Kidney tubule cell (primary cell): ENCODE data around the gene EXOC6B.

Experiments used
- DNase-seq: peaks from one replicate; pipeline ENCODE4 v3.0.0-alpha.2; 2018; ENCODE audit warnings: low spot score

Gene EXOC6B

DNA sequence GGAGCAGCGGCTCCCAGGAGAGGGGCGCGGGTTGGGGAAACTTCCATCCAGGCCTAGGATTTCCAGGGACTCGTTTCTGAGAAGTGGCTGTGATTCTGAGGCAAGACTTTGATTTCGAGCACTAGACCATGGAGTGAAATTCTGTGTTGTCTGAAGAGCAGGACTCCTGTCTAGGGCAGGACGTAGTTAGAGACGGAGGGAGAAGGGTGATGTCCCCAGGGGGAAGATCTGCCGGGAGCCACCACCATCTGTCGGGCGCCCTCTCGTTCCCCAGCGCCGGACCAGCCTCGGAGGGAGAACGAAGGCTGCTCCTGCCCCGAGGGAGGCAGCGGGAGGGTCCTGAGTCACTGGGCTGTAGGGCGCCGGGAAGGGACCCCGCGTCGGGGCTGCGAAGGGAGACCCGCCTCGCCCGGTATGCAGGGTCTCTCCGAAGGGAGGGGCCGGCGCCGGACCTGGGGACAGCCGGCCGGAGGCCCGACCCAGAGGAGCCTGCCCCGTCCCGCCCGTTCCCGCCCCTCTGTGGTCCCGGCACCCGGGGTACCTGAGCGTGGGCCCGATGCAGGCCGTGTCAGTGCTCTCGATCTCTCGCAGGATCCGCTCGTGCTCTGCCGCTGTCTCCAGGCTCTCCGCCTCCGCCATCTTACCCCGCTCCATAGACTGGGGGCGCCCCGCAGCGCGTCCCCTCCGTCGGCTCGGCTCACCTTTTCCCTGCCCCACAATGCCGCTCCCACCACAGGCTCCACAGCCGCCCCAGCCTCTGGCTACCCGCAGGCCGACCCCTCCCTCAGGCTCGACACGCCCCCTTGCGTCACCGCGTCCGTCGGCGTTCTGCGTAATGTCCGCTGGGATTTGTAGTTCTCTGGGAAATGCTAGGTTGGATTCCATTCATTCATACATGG, at the start of gene EXOC6B:
Gene EXOC6B, minus strand, starts transcription at position 777 of the 899 bp plus-strand sequence.
- DNase-seq = peak; percentile 90

DNA sequence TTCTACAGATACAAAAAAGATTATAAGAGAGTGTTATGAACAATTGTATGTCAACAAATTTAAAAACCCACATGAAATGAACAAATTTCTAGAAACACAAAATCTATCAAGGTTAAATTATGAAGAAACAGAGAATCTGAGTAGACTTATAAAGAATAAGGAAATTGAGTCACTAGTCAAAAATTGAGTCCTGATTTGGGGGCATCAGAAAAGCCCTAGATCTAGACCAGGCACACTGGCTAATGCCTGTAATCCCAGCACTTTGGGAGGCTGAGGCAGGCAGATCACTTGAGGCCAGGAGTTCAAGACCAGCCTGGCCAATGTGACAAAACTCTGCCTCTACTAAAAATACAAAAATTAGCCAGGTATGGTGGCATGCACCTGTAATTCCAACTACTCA, 46.0 kb upstream of the EXOC6B start:
- DNase-seq = no peak

- DNase-seq = no peak
These were observed 45.2 kb upstream of the EXOC6B start for GRCh38 chr2:72871060-72871459.

DNA sequence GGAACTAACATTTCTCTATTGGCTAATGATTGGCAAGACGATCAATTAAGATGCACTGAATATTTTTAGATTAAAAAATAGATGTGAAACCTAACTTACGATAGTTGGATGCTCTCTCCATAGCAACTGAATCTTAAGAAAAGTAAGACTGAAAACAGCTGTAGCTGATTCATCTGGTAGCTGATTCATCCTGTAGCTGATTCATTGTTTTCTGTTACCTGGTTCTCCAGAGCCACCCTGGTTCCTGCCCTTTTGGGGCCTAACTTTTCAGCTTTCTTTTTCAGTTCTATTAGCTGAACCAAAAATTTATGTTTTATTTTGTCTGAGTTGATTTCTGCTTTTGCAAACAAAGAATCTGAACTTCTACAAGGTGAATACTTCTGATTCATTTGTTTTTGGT, 38.7 kb upstream of the EXOC6B start:
- DNase-seq = peak; percentile 85

GRCh38 chr2:72863046-72863445, 37.2 kb upstream of the EXOC6B start:
- no peak for DNase-seq

DNA sequence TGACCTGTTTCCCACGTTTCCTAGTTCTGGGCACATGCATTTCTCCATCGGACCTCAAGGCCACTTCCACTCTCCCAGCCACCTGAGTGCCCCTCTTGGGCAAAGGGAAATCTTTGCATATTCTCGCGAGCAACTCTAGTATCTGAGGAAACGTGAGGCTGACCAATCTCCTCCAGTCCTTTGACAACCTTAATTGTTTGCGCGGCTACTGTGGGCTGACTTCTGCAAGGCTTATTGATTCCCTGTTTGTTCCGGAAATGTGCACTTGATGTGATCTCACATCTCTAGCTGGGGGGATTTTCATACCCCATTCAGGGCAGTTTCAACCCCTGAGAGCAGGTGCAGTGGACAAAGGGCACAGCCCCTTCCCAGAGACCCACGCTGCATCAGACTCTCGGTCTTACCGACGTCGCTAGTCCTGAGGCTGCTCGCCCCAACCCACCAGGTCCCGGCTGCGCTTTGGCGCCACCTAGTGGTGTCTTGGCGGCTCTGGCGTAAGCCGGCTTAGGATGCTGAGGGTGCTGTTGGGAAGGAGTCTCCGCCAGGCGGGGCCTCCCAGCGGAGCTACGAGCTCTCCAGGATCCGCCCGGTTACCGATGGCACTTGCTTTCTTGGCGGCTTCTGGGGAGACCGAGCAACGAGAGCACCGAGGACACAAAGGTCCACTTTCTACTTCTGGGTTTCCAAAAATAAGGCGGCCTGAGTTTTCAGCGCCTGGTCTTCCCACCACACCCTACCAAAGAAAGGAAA, 36.6 kb upstream of the EXOC6B start:
- DNase-seq = peak; percentile 90

DNA sequence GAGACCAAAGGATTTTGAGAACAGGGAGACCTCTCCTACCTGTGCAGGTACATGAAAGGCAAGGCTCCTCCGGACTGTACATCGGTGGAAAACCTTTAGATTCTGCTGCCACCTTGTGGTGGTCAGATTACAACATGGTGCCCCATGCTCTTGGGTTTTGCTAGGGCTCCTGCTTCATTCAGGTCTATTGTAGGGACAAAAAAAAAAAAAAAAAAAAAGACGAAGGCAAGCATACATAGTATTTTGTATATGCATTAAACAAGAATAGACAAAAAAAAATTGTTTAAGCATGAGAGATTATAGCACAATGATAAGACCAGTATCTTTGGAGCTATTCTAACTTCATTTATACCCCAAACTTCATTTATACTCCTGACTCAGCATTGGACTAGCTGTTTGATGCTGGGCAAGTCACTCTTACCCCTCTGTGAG, 34.0 kb upstream of the EXOC6B start:
- peak; percentile 71 for DNase-seq

DNA sequence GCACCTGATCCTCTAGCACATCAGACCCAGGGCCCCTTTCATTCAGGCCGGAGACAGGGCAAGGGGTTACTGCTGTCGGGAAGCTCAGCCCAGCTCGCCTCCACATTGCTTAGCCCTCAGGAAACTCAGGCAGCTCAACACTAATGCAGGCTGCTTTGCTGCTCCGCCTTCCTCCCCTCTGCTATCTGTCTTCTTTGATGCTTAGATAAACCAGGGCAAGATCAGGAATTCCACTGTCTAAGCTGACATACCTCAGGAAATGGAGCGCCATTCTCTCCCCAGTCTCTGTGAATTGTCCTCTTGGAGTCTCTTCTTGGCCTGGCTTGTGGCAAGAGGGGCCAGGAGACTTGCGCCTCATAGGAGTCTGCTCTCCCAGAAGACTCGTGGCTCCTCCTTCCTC, 25.5 kb upstream of the EXOC6B start:
- DNase-seq = no peak

DNA sequence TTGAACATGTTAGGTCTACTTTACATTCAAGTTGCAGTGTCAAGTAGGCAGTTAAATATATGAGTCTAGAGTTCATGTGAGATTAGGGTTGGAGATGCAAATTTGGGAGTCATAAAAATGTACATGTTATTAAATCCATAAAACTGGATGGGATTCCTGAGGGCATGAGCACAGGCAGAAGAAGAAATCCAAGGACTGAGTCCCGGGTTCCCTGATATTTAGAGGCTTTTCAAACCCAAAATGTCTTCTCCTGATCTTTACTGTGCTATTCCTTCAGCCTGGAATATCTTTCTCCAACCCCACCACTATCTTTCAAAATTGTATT, 23.3 kb upstream of the EXOC6B start:
- DNase-seq = no peak

- no peak for DNase-seq
These were observed 22.8 kb upstream of the EXOC6B start for GRCh38 chr2:72848436-72849137.

DNA sequence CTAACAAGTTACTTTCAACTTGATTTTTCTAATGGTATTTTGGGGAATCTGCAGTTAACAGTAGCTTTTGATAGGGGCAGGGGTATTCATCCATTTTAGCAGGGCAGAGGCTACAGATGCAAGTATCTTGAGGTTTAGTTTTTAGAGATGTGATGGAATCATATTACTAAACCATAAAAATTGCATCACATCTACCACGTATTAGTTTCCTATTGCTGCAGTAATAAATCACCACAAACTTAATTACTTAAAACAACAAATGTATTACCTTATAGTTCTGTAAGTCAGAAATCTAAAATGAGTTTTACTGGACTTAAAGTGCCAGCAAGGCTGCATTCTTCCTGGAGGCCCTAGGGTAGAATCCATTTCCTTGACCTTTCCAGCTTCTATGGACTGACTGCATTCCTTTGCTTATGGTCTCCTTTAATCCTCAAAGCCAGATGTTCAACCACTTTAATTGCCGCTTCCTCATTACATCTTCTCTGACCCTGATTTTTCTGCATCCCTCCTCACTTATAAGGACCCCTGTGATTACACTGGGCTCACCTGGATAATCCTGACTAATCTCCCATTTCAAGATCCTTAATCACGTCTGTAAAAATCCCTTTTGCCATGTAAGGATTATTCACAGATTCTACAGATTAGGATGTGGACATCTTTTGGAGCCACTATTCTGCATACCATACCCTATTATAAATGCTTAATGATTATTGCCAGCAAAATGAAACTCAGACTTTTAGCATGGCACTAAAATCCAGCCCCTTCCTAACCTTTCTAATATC, 21.9 kb upstream of the EXOC6B start:
- no peak for DNase-seq

- DNase-seq = no peak
These were observed 20.6 kb upstream of the EXOC6B start for GRCh38 chr2:72846171-72847095.

GRCh38 chr2:72843301-72843700, 17.5 kb upstream of the EXOC6B start:
- no peak for DNase-seq

GRCh38 chr2:72841462-72842125, 15.8 kb upstream of the EXOC6B start:
- peak; percentile 3 for DNase-seq

DNA sequence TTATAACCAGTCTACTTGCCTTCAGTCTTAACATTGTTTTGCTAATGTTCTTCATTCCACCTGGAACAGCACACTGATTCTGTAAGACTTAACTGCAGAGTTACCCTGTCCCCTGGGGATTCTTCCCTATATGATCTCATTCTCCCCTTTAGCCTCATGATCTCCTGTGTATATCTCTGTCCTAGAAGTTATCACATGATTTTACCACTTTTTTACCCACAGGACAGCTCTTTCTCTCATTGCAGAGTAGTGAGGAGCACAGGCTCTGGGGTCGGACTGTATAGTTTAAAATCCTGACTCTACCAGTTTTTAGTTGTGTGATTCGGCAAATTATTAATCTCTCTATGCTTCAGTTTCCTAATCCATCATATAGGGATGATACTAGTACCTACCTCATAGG, 14.2 kb upstream of the EXOC6B start:
- DNase-seq = no peak

GRCh38 chr2:72837171-72837570, 11.3 kb upstream of the EXOC6B start:
- DNase-seq = no peak

- DNase-seq = no peak
These were observed 9.6 kb upstream of the EXOC6B start for GRCh38 chr2:72835403-72835802.

DNA sequence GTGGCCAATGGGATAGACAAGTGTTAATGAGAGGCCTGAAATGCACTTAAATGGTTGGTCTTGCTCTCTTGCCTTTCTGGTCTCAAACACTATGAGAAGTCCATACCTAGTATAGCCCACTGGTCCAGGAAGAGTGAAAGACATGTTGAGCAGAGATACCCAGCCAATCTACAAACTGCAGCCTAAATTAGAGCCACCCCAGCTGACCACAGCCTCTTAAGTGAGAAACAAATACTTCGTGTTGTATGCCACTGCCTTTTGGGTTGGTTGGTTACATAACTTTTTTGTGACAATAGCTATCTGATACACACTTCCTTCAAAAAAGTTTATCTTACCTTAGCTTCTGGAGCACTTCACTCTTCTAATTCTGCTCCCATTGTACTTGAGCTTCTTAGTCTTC, 8.8 kb upstream of the EXOC6B start:
- DNase-seq = no peak

- no peak for DNase-seq
These were observed 7.4 kb upstream of the EXOC6B start for GRCh38 chr2:72833084-72833714.

- DNase-seq = no peak
These were observed 4.4 kb upstream of the EXOC6B start for GRCh38 chr2:72830273-72830672.
